Eye (tissue), 1 donor: ENCODE results near the gene ACAP2.
"Not testable (repeated sequence)": the region's sequence is repeated elsewhere in the genome, so short reads cannot be mapped to it uniquely, and the experiment has no call there.

Source experiments
- DNase-seq: peaks from one replicate; pipeline ENCODE4 v3.0.0-alpha.2; 2015

Gene ACAP2

DNA sequence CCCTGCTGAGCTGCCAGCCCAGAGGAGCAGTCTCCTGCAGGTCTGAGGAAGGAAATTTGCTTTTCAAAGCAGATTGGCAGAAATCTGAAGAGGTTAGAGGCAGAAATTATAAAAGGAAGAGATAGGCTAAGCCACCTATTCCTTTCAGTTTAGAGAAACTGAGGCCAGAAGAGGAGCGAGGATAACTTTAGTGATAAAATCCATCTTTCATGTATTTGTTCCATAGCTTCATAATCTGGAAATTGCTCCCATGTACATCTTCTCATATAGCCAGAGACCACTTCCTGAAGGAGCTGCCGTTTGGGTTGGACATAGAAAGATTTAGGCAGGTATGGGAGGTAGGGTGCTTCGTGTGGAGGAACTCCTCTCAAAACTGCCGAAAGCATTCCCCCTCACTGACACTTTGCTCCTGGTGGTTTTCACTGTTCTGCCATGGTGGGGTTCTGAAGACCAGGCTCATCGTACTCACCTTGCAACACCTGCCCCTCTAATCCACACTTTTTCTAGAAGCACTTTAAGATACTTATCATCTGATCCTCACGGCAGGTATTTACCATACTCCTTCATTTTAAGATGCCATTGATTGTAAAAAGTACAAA lies 670 bp upstream of the ACAP2 start:
- no peak for DNase-seq

GRCh38 chr3:195441992-195442572 lies 738 bp downstream of the ACAP2 start:
- DNase-seq: peak; percentile 81

GRCh38 chr3:195441476-195441991 lies 1.3 kb downstream of the ACAP2 start:
- no peak for DNase-seq

- peak; percentile 12 for DNase-seq
Observed at GRCh38 chr3:195441051-195441450, 1.8 kb downstream of the ACAP2 start.

- no peak for DNase-seq
Observed at GRCh38 chr3:195440379-195440778, 2.4 kb downstream of the ACAP2 start.

DNA sequence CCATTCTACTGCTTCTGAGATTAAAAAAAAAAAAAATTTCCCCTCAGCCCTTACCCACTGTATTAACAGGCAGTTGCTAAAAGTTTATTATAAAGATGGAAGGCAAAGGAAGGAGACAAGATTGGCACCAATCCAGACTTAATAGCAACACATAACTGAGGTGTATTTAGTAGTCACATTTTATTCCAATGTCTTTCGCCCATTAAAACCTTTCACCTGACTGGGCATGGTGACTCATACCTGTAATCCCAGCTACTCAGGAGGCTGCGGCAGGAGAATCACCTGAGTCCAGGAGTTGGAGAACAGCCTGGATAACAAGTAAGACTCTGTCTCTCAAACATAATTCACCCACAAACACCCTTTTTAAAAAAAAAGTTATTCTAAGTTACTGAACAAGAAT lies 4.4 kb downstream of the ACAP2 start:
- DNase-seq: no peak

DNA sequence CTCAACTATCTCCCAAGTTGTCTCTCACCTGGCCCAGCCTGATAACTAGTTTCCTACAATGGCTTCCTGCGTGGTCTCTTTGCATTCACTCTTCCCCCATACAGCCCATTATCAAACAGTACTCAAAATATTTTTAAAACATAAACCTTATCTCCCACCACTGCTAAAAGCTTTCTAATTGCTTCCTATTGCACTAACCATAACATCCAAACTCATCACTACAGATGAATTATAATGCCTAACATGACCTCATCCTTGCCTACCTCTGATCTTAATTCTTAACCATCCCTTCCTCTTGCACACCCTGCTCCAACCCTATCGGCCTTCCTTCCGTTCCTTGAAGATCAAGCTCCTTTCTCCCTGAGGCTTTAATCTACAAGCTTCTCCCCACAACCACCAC lies 17.0 kb downstream of the ACAP2 start:
- DNase-seq: no peak

GRCh38 chr3:195423818-195424217 lies 19.0 kb downstream of the ACAP2 start:
- no peak for DNase-seq

DNA sequence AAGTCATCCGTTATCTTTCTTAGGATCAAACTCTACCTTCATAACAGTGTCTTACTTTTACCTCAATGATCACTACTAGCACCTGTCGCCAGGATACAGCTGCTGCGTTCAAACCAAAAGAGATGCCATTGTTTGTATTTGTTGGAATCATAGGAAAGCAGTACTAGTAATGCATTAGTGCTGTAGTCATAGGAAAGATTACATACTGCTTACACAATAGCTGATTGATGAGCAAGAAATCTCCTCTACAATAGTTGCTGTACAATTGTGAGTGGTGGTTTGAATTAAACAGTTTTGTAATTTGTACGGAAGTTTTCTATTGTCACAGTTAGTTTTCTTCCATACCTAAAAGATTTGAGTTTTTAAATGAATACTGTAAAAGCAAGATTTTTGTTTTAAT lies 21.4 kb downstream of the ACAP2 start:
- DNase-seq: no peak

- DNase-seq: no peak
Observed at GRCh38 chr3:195416795-195417194, 26.0 kb downstream of the ACAP2 start.

DNA sequence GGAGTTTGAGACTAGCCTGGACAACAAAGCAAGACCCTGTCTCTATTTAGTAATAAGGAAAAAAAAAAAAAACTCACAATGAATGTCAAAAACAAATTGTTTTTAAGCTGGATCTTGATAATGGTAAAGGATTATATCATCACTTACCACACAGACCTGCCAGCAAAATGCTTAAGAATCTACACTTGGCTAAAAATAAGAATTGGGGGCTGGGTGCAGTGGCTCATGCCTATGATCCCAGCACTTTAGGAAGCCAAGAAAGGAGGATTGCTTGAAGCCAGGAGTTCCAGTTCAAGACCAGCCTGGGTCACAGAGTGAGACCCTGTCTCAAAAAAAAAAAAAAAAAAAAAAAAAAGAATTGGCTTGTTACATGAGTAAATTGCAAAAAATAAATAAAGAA lies 31.0 kb downstream of the ACAP2 start:
- no peak for DNase-seq

DNA sequence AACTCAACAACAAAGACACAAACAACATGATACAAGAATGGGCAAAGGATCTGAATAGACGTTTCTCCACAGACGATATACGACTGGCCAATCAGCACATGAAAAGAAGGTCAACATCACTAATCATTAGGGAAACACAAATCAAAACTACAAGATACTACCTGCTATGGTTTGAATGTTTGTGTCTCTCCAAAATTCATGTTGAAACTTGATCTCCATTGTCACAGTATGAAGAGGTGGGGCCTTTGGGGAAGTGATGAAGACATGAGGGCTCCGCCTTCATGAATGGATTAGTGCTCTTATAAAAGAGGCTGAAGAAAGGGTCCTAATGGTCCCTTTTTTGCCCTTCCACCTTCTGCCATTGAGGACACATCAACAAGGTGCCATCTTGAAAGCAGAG lies 32.3 kb downstream of the ACAP2 start:
- no peak for DNase-seq

- DNase-seq: no peak
Observed at GRCh38 chr3:195407531-195408409, 35.0 kb downstream of the ACAP2 start.

DNA sequence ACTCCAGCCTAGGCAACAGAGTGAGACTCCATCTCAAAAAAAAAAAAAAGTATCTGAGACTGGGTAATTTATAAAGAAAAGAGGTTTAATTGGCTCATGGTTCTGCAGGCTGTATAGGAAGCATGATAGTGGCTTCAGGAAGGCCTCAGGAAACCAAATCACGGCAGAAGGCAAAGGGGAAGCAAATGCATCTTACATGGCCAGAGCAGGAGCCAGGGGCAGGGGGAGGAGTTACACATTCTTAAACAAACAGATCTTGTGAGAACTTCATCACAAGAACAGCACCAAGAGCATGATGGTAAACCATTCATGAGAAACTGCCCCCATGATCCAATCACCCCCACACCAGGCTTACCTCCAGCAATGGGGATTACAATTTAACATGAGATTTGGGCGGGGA lies 37.2 kb downstream of the ACAP2 start:
- no peak for DNase-seq

DNA sequence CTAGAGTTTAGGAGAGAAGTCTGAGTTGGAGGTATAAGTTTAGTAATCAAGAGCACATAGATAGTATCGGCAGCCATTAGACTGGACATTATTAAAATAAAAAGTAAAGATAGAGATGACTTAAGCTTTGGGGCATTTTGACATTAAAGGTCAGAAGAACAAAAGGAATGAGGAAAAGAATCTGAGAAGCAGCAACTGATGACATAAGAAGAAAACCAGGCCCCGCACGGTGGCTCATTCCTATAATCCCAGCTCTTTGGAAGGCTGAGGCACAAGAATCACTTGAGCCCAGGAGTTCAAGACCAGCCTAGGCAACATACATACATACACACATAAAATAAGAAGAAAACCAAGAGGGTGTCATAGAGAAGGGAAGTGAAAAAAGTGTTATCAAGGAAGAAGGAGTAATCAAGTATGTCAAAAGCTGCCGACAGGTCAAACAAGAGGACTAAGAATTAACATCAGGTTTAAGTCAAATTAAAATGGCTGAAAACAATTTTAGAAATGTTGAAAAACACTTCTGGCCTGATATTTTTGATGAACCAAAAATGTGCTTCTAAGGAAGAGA lies 38.9 kb downstream of the ACAP2 start:
- DNase-seq: no peak

- DNase-seq: no peak
Observed at GRCh38 chr3:195403244-195403643, 39.6 kb downstream of the ACAP2 start.

GRCh38 chr3:195401943-195402342 lies 40.9 kb downstream of the ACAP2 start:
- DNase-seq: no peak

GRCh38 chr3:195398460-195398859 lies 44.4 kb downstream of the ACAP2 start:
- not testable (repeated sequence) for DNase-seq

GRCh38 chr3:195397524-195397923 lies 45.3 kb downstream of the ACAP2 start:
- DNase-seq: no peak

DNA sequence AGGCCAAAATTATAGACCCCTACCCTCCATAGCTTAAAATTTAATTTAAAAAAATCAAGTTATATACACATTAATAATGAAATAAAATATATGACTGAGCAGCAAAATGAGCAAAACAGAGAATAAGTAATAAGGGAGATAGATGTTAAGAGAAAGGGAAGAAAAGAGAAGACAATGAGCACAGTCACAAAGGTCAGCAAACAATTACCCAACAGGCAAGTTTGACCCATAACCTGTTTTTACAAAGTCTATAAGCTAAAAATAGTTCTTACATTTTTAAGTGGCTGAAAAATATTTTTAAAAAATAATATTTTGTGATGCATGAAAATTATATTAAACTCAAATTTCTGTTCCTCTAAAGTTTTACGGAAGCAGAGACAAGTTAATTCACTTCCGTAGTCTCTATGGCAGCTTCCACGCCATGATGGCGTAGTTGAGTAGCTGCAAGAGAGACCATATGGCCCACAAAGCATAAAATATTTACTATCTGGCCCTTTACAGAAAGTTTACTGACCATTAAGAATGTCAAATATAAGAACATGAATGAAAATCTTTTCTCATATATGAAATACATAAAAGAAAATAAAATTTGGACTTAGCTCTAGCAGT lies 47.5 kb downstream of the ACAP2 start:
- no peak for DNase-seq

DNA sequence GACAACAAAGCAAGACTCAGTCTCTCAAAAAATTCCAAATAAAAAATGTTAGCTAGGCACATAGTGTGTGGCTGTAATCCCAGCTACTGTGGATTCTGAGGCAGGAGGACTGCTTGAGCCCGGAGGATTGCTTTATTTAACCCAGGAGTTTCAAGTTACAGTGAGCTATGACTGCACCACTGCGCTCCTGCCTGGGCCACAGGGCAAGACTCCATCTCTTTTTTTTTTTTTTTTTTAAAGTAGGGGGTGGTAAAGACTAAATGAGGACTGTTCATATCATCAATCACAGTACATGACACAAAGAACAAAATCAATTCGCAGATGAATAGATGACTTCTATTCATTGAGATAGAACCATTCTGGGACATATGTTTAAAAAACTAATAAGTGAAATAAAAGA lies 48.1 kb downstream of the ACAP2 start:
- no peak for DNase-seq

DNA sequence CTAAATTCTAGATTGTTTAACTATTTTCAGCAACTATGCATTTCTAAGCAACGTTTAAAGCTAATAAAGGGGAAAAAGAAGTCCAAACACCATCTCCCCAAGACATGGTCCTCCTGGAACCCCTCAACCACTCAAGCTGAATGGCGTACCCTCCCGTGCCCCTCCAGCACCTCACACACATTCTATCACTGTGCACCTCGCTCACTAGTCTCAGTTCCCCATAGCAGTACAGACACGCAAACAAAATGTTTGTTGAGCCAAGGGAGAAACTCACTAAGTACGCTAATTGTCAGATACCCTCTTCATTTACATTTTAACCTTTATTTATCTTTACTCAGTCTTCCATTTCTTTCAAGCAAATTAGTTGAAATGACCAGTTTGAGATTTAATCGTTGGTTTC lies 48.8 kb downstream of the ACAP2 start:
- no peak for DNase-seq

GRCh38 chr3:195388380-195388779 lies 54.4 kb downstream of the ACAP2 start:
- DNase-seq: no peak
